Caco-2 (cell line): ENCODE data around the gene WASHC4. TPM values are rescaled to one million over a fixed set of nuclear protein-coding genes. Genes with fewer than 3 reads are reported as not detected.

Experiments used
- BruUV-seq: library from RNA; stranded (reverse); fragments of 400-500 nt; replicated peaks from 2 replicates; lab custom pipeline; 2021; lab: Mats Ljungman, UMichigan
- CTCF ChIA-PET: fragments of 300-600 bp; sonication (Branson Sonifier 250); formaldehyde crosslinking; loops from one replicate; lab custom pipeline; 2022; ENCODE audit warnings: antibody characterized with exemption; lab: Charles Lee
- POLR2A ChIA-PET: fragments of 300-600 bp; sonication (Branson Sonifier 250); formaldehyde crosslinking; loops from one replicate; lab custom pipeline; 2022; ENCODE audit warnings: antibody characterized with exemption; lab: Charles Lee
- DNase-seq, 2 experiments: peaks; one replicate each; pipeline versions ENCODE4 v3.0.0 to v3.0.0-alpha.2; 2020 to 2022
- H3K27me3 ChIP-seq: replicated peaks from 2 replicates; pipeline ENCODE4 v1.6.0; 2011; ENCODE audit warnings: low read length; ENCODE audit not compliant: control insufficient read depth, insufficient read depth
- H3K36me3 ChIP-seq: 2 replicates; pipeline ENCODE4 v1.5.1; 2011; ENCODE audit warnings: low read length; ENCODE audit not compliant: control insufficient read depth, insufficient read depth
- H3K4me1 ChIP-seq: fragments of 250-450 bp; sonication (Bioruptor Pico); 2 replicates; pipeline ENCODE4 v1.5.1; 2020; ENCODE audit warnings: mild to moderate bottlenecking
- H3K4me3 ChIP-seq: 2 replicates; pipeline ENCODE4 v1.5.1; 2011; ENCODE audit warnings: low read depth, mild to moderate bottlenecking, control low read depth, low read length
- H3K9me3 ChIP-seq: fragments of 250-450 bp; sonication (Bioruptor Pico); 2 replicates; pipeline ENCODE4 v1.5.1; 2020; ENCODE audit warnings: mild to moderate bottlenecking, moderate library complexity
- H3K27ac Mint-ChIP-seq: one replicate; pipeline ENCODE4 v1.8.0; 2022; ENCODE audit warnings: mixed read lengths; ENCODE audit not compliant: unreplicated experiment
- H3K27me3 Mint-ChIP-seq: one replicate; pipeline ENCODE4 v1.8.0; 2022; ENCODE audit warnings: mixed read lengths; ENCODE audit not compliant: insufficient read depth, unreplicated experiment
- H3K36me3 Mint-ChIP-seq: one replicate; pipeline ENCODE4 v1.8.0; 2022; ENCODE audit warnings: mild to moderate bottlenecking, mixed read lengths; ENCODE audit not compliant: insufficient read depth, unreplicated experiment
- H3K4me1 Mint-ChIP-seq: one replicate; pipeline ENCODE4 v1.8.0; 2022; ENCODE audit warnings: low read depth, mixed read lengths; ENCODE audit not compliant: unreplicated experiment
- H3K4me3 Mint-ChIP-seq: one replicate; pipeline ENCODE4 v1.8.0; 2022; ENCODE audit warnings: mild to moderate bottlenecking, moderate library complexity, mixed read lengths; ENCODE audit not compliant: unreplicated experiment
- H3K9me3 Mint-ChIP-seq: one replicate; pipeline ENCODE4 v1.8.0; 2022; ENCODE audit warnings: mixed read lengths; ENCODE audit not compliant: unreplicated experiment
- CTCF ChIP-seq, 2 experiments: fragments of 200-600 bp in 1 of 2; IDR thresholded peaks; 1 replicate in 1 of 2; 2 replicates in 1 of 2; pipeline versions ENCODE4 v1.5.1 to v1.8.0; 2011 to 2022; ENCODE audit warnings: antibody characterized with exemption in 1 of 2, control low read depth in 1 of 2, inconsistent platforms in 1 of 2, low read depth in 1 of 2, low read length in 1 of 2, mild to moderate bottlenecking in 1 of 2, moderate library complexity in 1 of 2; ENCODE audit not compliant: insufficient read depth in 1 of 2, severe bottlenecking in 1 of 2, unreplicated experiment in 1 of 2
- intact Hi-C: fragments of 100-400 bp; cut with micrococcal nuclease; formaldehyde crosslinking; loops from one replicate; pipeline ENCODE4 v1.10.0; 2022; ENCODE audit not compliant: unreplicated experiment
- total RNA-seq: library from RNA; stranded (reverse); gene quantifications from 2 replicates; pipeline ENCODE4 v1.2.3, GENCODE V29; 2022

WASHC4 gene
- total RNA-seq, 1 experiment from 2014 or later: 41.0 TPM

GRCh38 chr12:105071981-105072380 is 35.5 kb upstream of the WASHC4 start:
- Histone ChIP-seq H3K4me3 (no peak overlapping the region), H3K36me3 (no peaks in the 10 kb centered on the region), H3K27me3 (no peaks in the 10 kb centered on the region), H3K4me1 (no peaks in the 10 kb centered on the region), H3K9me3 (no peaks in the 10 kb centered on the region)
- Mint-ChIP-seq H3K36me3 (no peaks in the 10 kb centered on the region), H3K9me3 (no peaks in the 10 kb centered on the region), H3K27me3 (no peaks in the 10 kb centered on the region), H3K27ac (no peak overlapping the region), H3K4me1 (no peaks in the 10 kb centered on the region), H3K4me3 (no peak overlapping the region)
- TF ChIP-seq CTCF (IDR thresholded peaks at IDR 0.05; ENCODE audit: insufficient read depth in 1 of 2, low read depth in 1 of 2, low read length in 1 of 2, severe bottlenecking in 1 of 2, unreplicated experiment in 1 of 2): no peak
- no peak for DNase-seq
- intact Hi-C loops: no loop called here
- POLR2A ChIA-PET: no interaction called here
- CTCF ChIA-PET: no interaction called here
- BruUV-seq: no TSS peak

- H3K27me3 Mint-ChIP-seq: no peaks in the 10 kb centered on the region
- H3K4me1 Mint-ChIP-seq: no peaks in the 10 kb centered on the region
- intact Hi-C loops: no loop called here
- no peak for DNase-seq
- H3K36me3 Mint-ChIP-seq: no peaks in the 10 kb centered on the region
- H3K9me3 Mint-ChIP-seq: no peaks in the 10 kb centered on the region
- Histone ChIP-seq H3K4me1 (no peaks in the 10 kb centered on the region), H3K9me3 (no peaks in the 10 kb centered on the region), H3K4me3 (no peak overlapping the region), H3K36me3 (no peaks in the 10 kb centered on the region), H3K27me3 (no peaks in the 10 kb centered on the region)
- no peak for TF ChIP-seq CTCF (IDR thresholded peaks at IDR 0.05; ENCODE audit: insufficient read depth in 1 of 2, low read depth in 1 of 2, low read length in 1 of 2, severe bottlenecking in 1 of 2, unreplicated experiment in 1 of 2)
- H3K27ac Mint-ChIP-seq: no peak overlapping the region
- H3K4me3 Mint-ChIP-seq: no peak overlapping the region
- ChIA-PET POLR2A (no interaction called here), CTCF (no interaction called here)
- BruUV-seq: no TSS peak
Observed at GRCh38 chr12:105072888-105073488, 34.5 kb upstream of the WASHC4 start.

GRCh38 chr12:105076098-105076497 is 31.4 kb upstream of the WASHC4 start:
- DNase-seq: no peak
- no peak for TF ChIP-seq CTCF (IDR thresholded peaks at IDR 0.05; ENCODE audit: insufficient read depth in 1 of 2, low read depth in 1 of 2, low read length in 1 of 2, severe bottlenecking in 1 of 2, unreplicated experiment in 1 of 2)
- Histone ChIP-seq H3K4me1 (no peaks in the 10 kb centered on the region), H3K27me3 (no peaks in the 10 kb centered on the region), H3K9me3 (no peaks in the 10 kb centered on the region), H3K4me3 (no peak overlapping the region), H3K36me3 (no peaks in the 10 kb centered on the region)
- Mint-ChIP-seq H3K36me3 (no peaks in the 10 kb centered on the region), H3K9me3 (no peaks in the 10 kb centered on the region), H3K4me3 (no peak overlapping the region), H3K4me1 (no peaks in the 10 kb centered on the region), H3K27me3 (no peaks in the 10 kb centered on the region), H3K27ac (no peak overlapping the region)
- intact Hi-C loops: no loop called here
- BruUV-seq: no TSS peak
- ChIA-PET POLR2A (no interaction called here), CTCF (no interaction called here)
